ENCODE measurements around the gene SHLD3. TPM values are rescaled to one million over a fixed set of nuclear protein-coding genes. Genes with fewer than 3 reads are reported as not detected.
A peak's percentile ranks its signal among the peaks of the same experiment; 100 is the strongest.

SHLD3 gene
- total and polyA plus RNA-seq, 9 of the 15 experiments (the other 6 are each of a cell fraction or from before 2014, with no cell fraction given) = 3.0 to 14.5 (median 8.6) TPM

- TF ChIP-seq HDAC3 (IDR thresholded peaks at IDR 0.05; ENCODE audit: borderline replicate concordance, partially characterized antibody) = no peak
- TF ChIP-seq ZNF134 (CRISPR knock-in tag; conservative IDR thresholded peaks at IDR 0.05) = no peak
- no peak; a peak in 1 of 4 replicates for TF ChIP-seq MLLT1 (IDR thresholded peaks at IDR 0.05)
- TF ChIP-seq PBX2 (CRISPR knock-in tag; IDR thresholded peaks at IDR 0.05; ENCODE audit: low read depth) = no peak
- TF ChIP-seq PBX2 (tag; conservative IDR thresholded peaks at IDR 0.05; ENCODE audit: low read depth) = no peak
- no peak for TF ChIP-seq ATF2 (CRISPR knock-in tag; IDR thresholded peaks at IDR 0.05)
- peak; percentile 46 for TF ChIP-seq BRD9 (IDR thresholded peaks at IDR 0.05; ENCODE audit: low read depth, partially characterized antibody)
- TF ChIP-seq ZNF277 (CRISPR knock-in tag; IDR thresholded peaks at IDR 0.05; ENCODE audit: borderline replicate concordance) = no peak
- no peak for TF ChIP-seq RAD21 (CRISPR knock-in tag; conservative IDR thresholded peaks at IDR 0.05 in 1 of 2, IDR thresholded peaks at IDR 0.05 in 1 of 2)
Measured at GRCh38 chr5:65624571-65625555, at the start of gene SHLD3, which contains the start of gene TRAPPC13 (continued).

All from K562 (cell line).